Measurements from ENCODE around the gene IFNA6. TPM values are rescaled to one million over a fixed set of nuclear protein-coding genes. Genes with fewer than 3 reads are reported as not detected.

IFNA6 gene
- total RNA-seq, 2 experiments from 2014 or later, result not detected

GRCh38 chr9:21320465-21320864, 30.2 kb downstream of the IFNA6 start:
- Mint-ChIP-seq H3K4me1 (ENCODE audit: low read depth) (peaks cover 17% of the 10 kb centered on the region), H3K27me3 (no peaks in the 10 kb centered on the region), H3K9me3 (no peaks in the 10 kb centered on the region), H3K36me3 (ENCODE audit: low read depth) (peaks cover 13% of the 10 kb centered on the region), H3K27ac (no peak overlapping the region), H3K4me3 (no peak overlapping the region)
- TF ChIP-seq, protein P1, sequence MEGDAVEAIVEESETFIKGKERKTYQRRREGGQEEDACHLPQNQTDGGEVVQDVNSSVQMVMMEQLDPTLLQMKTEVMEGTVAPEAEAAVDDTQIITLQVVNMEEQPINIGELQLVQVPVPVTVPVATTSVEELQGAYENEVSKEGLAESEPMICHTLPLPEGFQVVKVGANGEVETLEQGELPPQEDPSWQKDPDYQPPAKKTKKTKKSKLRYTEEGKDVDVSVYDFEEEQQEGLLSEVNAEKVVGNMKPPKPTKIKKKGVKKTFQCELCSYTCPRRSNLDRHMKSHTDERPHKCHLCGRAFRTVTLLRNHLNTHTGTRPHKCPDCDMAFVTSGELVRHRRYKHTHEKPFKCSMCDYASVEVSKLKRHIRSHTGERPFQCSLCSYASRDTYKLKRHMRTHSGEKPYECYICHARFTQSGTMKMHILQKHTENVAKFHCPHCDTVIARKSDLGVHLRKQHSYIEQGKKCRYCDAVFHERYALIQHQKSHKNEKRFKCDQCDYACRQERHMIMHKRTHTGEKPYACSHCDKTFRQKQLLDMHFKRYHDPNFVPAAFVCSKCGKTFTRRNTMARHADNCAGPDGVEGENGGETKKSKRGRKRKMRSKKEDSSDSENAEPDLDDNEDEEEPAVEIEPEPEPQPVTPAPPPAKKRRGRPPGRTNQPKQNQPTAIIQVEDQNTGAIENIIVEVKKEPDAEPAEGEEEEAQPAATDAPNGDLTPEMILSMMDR (IDR thresholded peaks at IDR 0.05), result no peak
- ATAC-seq (no peak), DNase-seq (no peak)
- ChIA-PET POLR2A (no interaction called here), CTCF (interaction anchor here (0.7 to 7.8 kb wide), 10 partner anchors 9 to 166 kb away, joined by 3 to 73 read pairs (median 6); no protein-coding TSS in a partner anchor)
- intact Hi-C loops (cut with micrococcal nuclease), result loop anchor here (10.0 kb wide), 1 partner anchor 86 kb away; no protein-coding TSS in a partner anchor

GRCh38 chr9:21317956-21318923, 32.4 kb downstream of the IFNA6 start:
- H3K4me1 Mint-ChIP-seq (ENCODE audit: low read depth), result peaks cover 14% of the 10 kb centered on the region
- intact Hi-C loops (cut with micrococcal nuclease), result loop anchor here (5.0 kb wide), 1 partner anchor 469 kb away; no protein-coding TSS in a partner anchor
- DNase-seq (peak; percentile 61), ATAC-seq (peak; percentile 76)
- TF ChIP-seq, protein P1 (IDR thresholded peaks at IDR 0.05), result peak; percentile 75
- no peak overlapping the region for H3K27ac Mint-ChIP-seq
- no peaks in the 10 kb centered on the region for H3K9me3 Mint-ChIP-seq
- peaks cover 3% of the 10 kb centered on the region for H3K36me3 Mint-ChIP-seq (ENCODE audit: low read depth)
- H3K27me3 Mint-ChIP-seq, result no peaks in the 10 kb centered on the region
- POLR2A ChIA-PET, result no interaction called here
- no peak overlapping the region for H3K4me3 Mint-ChIP-seq
- CTCF ChIA-PET, result interaction anchor here (0.7 to 7.8 kb wide), 27 partner anchors 8 to 391 kb away, joined by 3 to 73 read pairs (median 4); partner anchors contain the start of genes IFNA14 and IFNA8

DNA sequence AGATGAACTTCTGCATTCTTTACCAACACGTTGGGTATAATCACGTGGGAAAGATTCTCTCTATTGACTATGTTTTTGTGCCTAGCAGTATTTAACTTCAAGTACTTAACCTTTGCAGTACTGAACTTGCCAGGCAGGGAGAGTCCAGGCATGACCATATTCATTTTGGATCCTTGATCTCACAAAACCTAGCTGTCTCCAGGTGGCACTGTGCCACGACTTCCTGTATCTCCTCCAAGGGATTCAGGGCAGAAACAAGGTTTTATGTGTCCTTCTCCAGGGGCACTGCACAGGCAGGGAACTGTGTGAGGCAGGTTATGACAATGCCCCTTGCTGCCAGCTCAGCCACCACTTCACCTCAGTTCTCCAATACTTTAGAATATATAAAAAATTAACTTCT, 33.8 kb downstream of the IFNA6 start:
- DNase-seq, result no peak
- Mint-ChIP-seq H3K4me1 (ENCODE audit: low read depth) (peaks cover 14% of the 10 kb centered on the region), H3K36me3 (ENCODE audit: low read depth) (no peaks in the 10 kb centered on the region), H3K27me3 (no peaks in the 10 kb centered on the region), H3K4me3 (no peak overlapping the region), H3K9me3 (no peaks in the 10 kb centered on the region), H3K27ac (no peak overlapping the region)
- no peak for ATAC-seq
- intact Hi-C loops (cut with micrococcal nuclease), result loop anchor here (5.0 kb wide), 1 partner anchor 470 kb away; no protein-coding TSS in a partner anchor
- TF ChIP-seq, protein P1 (IDR thresholded peaks at IDR 0.05), result no peak
- ChIA-PET CTCF (interaction anchor here (1.0 to 7.8 kb wide), 5 partner anchors 78 to 134 kb away, joined by 3 to 73 read pairs (median 5); no protein-coding TSS in a partner anchor), POLR2A (no interaction called here)

GRCh38 chr9:21316032-21316842, 34.5 kb downstream of the IFNA6 start:
- Mint-ChIP-seq H3K27ac (no peak overlapping the region), H3K4me3 (no peak overlapping the region), H3K27me3 (no peaks in the 10 kb centered on the region), H3K4me1 (ENCODE audit: low read depth) (peaks cover 17% of the 10 kb centered on the region), H3K9me3 (no peaks in the 10 kb centered on the region), H3K36me3 (ENCODE audit: low read depth) (no peaks in the 10 kb centered on the region)
- ChIA-PET CTCF (interaction anchor here (1.0 to 2.4 kb wide), 5 partner anchors 80 to 133 kb away, joined by 3 to 10 read pairs (median 5); no protein-coding TSS in a partner anchor), POLR2A (no interaction called here)
- DNase-seq (no peak), ATAC-seq (no peak)
- TF ChIP-seq, protein P1 (IDR thresholded peaks at IDR 0.05), result no peak
- intact Hi-C loops (cut with micrococcal nuclease), result loop anchor here (5.0 kb wide), 1 partner anchor 471 kb away; no protein-coding TSS in a partner anchor

Measured in activated CD8-positive, alpha-beta T cell treated with anti-CD3 and anti-CD28 coated beads for 36 hours (primary cell).